K562 (cell line): ENCODE data around the gene SAP30BP. TPM values are rescaled to one million over a fixed set of nuclear protein-coding genes. Genes with fewer than 3 reads are reported as not detected.
A peak's percentile ranks its signal among the peaks of the same experiment; 100 is the strongest.

ENCODE experiments used
- ATAC-seq: fragments of 200-7000 bp; cut with Tn5 transposase; 3 replicates; pipeline ENCODE4 v1.9.1; 2020; ENCODE audit warnings: moderate library complexity
- BruUV-seq: library from RNA; stranded (reverse); fragments of 400-500 nt; replicated peaks from 2 replicates; lab custom pipeline; 2021; lab: Mats Ljungman, UMichigan
- CTCF ChIA-PET: fragments of 300-600 bp; formaldehyde crosslinking; extraction: SDS; loops from one replicate; lab custom pipeline; 2021; ENCODE audit warnings: low intra/inter-chr PET ratio; lab: Yijun Ruan, JAX
- POLR2A ChIA-PET: fragments of 300-600, 350-650 bp; sonication (Branson Sonifier 250); formaldehyde crosslinking; extraction: SDS; loops from one replicate; lab custom pipeline; 2021; ENCODE audit warnings: antibody characterized with exemption, inconsistent platforms; lab: Yijun Ruan, JAX
- DNase-seq, 4 experiments: peaks; one replicate each; pipeline versions ENCODE4 v3.0.0 to v3.0.0-alpha.2; 2011 to 2018; ENCODE audit warnings: low spot score in 3 of 4, mixed read lengths in 3 of 4; ENCODE audit errors: extremely low read depth in 1 of 4
- FAIRE-seq: peaks from 2 replicates; lab custom pipeline; 2011; peaks lifted over from hg19 to GRCh38; lab: Jason Lieb, UNC
- H2AFZ ChIP-seq: 2 replicates; pipeline ENCODE4 v1.6.0; 2011; ENCODE audit warnings: low read depth, low read length, control low read depth, inconsistent platforms
- H3K27ac ChIP-seq: fragments of 200-600 bp; 3 replicates; pipeline ENCODE4 v1.8.0; 2011; ENCODE audit warnings: low read depth, mild to moderate bottlenecking, control low read depth, inconsistent platforms, low read length, moderate library complexity, mixed read lengths; ENCODE audit errors: extremely low read depth
- H3K27me3 ChIP-seq, 2 experiments: fragments of 300-600 bp in 1 of 2; 2 replicates in 1 of 2; 3 replicates in 1 of 2; pipeline versions ENCODE4 v1.6.0 to v1.8.0; 2011; ENCODE audit warnings: inconsistent platforms in 2 of 2, low read length in 2 of 2, mild to moderate bottlenecking in 1 of 2, mixed read lengths in 1 of 2, moderate library complexity in 1 of 2; ENCODE audit not compliant: control insufficient read depth in 2 of 2, insufficient read depth in 2 of 2
- H3K36me3 ChIP-seq: fragments of 300-600 bp; 3 replicates; pipeline ENCODE4 v1.8.0; 2011; ENCODE audit warnings: mild to moderate bottlenecking, low read length, inconsistent platforms; ENCODE audit not compliant: control insufficient read depth, insufficient read depth
- H3K4me1 ChIP-seq, 2 experiments: fragments of 200-600 bp in 1 of 2; replicated peaks in 1 of 2; 2 replicates in 1 of 2; 3 replicates in 1 of 2; pipeline versions ENCODE4 v1.5.1 to v1.8.0; 2011; ENCODE audit warnings: inconsistent platforms in 2 of 2, low read length in 2 of 2, mild to moderate bottlenecking in 1 of 2, mixed read lengths in 1 of 2, moderate library complexity in 1 of 2; ENCODE audit not compliant: control insufficient read depth in 2 of 2, insufficient read depth in 2 of 2
- H3K4me2 ChIP-seq: 2 replicates; pipeline ENCODE4 v1.6.1; 2011; ENCODE audit warnings: low read length, control low read depth, inconsistent platforms, mixed read lengths; ENCODE audit not compliant: insufficient read depth
- H3K4me3 ChIP-seq: fragments of 200-600 bp; sonication (generic), shearing (Covaris generic); 2 replicates; pipeline ENCODE4 v1.5.1; 2016; ENCODE audit warnings: control low read depth, inconsistent platforms
- H3K79me2 ChIP-seq: fragments of 200-600 bp; 3 replicates; pipeline ENCODE4 v1.8.0; 2011; ENCODE audit warnings: low read length, inconsistent platforms; ENCODE audit not compliant: control insufficient read depth, insufficient read depth
- H3K9ac ChIP-seq, 2 experiments: 2 replicates each; pipeline versions ENCODE4 v1.6.0 to v1.6.1; 2011; ENCODE audit warnings: low read depth in 2 of 2, low read length in 2 of 2, control low read depth in 1 of 2, inconsistent platforms in 1 of 2, mild to moderate bottlenecking in 1 of 2, mixed read lengths in 1 of 2; ENCODE audit not compliant: insufficient read depth in 1 of 2
- H3K9me1 ChIP-seq: one replicate; pipeline ENCODE4 v1.6.0; 2011; ENCODE audit warnings: inconsistent platforms, mild to moderate bottlenecking, low read length, moderate library complexity; ENCODE audit not compliant: control insufficient read depth, insufficient read depth
- H3K9me3 ChIP-seq: replicated peaks from 2 replicates; pipeline ENCODE4 v1.5.1; 2011; ENCODE audit warnings: low read depth, low read length, inconsistent platforms; ENCODE audit not compliant: control insufficient read depth, insufficient read depth
- H4K20me1 ChIP-seq: replicated peaks from 2 replicates; pipeline ENCODE4 v1.6.1; 2011; ENCODE audit warnings: low read length, inconsistent platforms, mixed read lengths; ENCODE audit not compliant: control insufficient read depth, insufficient read depth
- CBX1 ChIP-seq: sonication (generic); IDR thresholded peaks from 2 replicates; pipeline ENCODE4 v1.6.1; 2016; ENCODE audit warnings: antibody characterized with exemption, low read depth, mild to moderate bottlenecking
- CREB1 ChIP-seq, 2 experiments: sonication (generic) in 1 of 2; formaldehyde crosslinking in 1 of 2; IDR thresholded peaks; 2 replicates each; pipeline versions ENCODE4 v1.6.1 to v1.8.0; 2012 to 2022; ENCODE audit warnings: inconsistent platforms in 1 of 2, mild to moderate bottlenecking in 1 of 2, missing genetic modification reagents in 1 of 2, moderate library complexity in 1 of 2
- DACH1 ChIP-seq: fragments of 450-650 bp; IDR thresholded peaks from 2 replicates; pipeline ENCODE4 v1.6.1; 2018; ENCODE audit not compliant: partially characterized antibody
- PCBP2 ChIP-seq: fragments of 200-400 bp; formaldehyde crosslinking; IDR thresholded peaks from 2 replicates; pipeline ENCODE4 v1.6.1; 2018; ENCODE audit warnings: low read length, low read depth, mild to moderate bottlenecking, moderate library complexity; ENCODE audit not compliant: poor library complexity, severe bottlenecking
- TCF7L2 ChIP-seq: fragments of 150-350 bp; IDR thresholded peaks from 2 replicates; pipeline ENCODE4 v1.6.1; 2016; ENCODE audit warnings: low read depth, mild to moderate bottlenecking, low read length, moderate library complexity
- ZC3H4 ChIP-seq: sonication (generic); formaldehyde crosslinking; IDR thresholded peaks from 2 replicates; pipeline ENCODE4 v1.9.0; 2021; ENCODE audit warnings: missing genetic modification reagents, borderline replicate concordance
- ZNF551 ChIP-seq: fragments of 250-450 bp; sonication (Bioruptor Pico); IDR thresholded peaks from 2 replicates; pipeline ENCODE4 v1.5.0; 2021; ENCODE audit warnings: mild to moderate bottlenecking, moderate library complexity
- WGBS: fragments of 100-300 bp; shearing (Covaris generic); methylation state at CpG from one replicate; pipeline ENCODE4 v1.1.6; 2016; ENCODE audit warnings: low coverage, mixed read lengths; ENCODE audit not compliant: insufficient coverage; ENCODE audit errors: missing lambda C conversion rate; 5-methylcytosine and 5-hydroxymethylcytosine counted together
- in situ Hi-C: fragments of 300-500 bp; cut with MboI; formaldehyde crosslinking; loops from 4 replicates; pipeline ENCODE4 v1.15.0; 2018; ENCODE audit warnings: inconsistent platforms, mixed read lengths
- intact Hi-C: fragments of 100-400 bp; cut with micrococcal nuclease; formaldehyde crosslinking; loops from 2 replicates; pipeline ENCODE4 v1.14.2; 2022
- polyA plus RNA-seq, 8 experiments: library from polyadenylated mRNA; depleted of rRNA in 4 of 8; stranded (reverse) in 5 of 8; unstranded in 3 of 8; fragments of >200 nt; fragmentation: Nextera tagmentation in 2 of 8; fragmentation: Illumina TruSeq in 1 of 8; extraction: Ambion mirVana in 2 of 8; extraction: Trizol in 1 of 8; gene quantifications; 2 replicates each; pipeline versions ENCODE4 v1.2.1 to v1.2.3, GENCODE V29; 2011 to 2014; ENCODE audit warnings: inconsistent platforms in 1 of 8, missing spikeins in 1 of 8
- total RNA-seq, 7 experiments: library from RNA; depleted of rRNA in 6 of 7; stranded (reverse); fragments of >200 nt in 6 of 7; fragmentation: Illumina TruSeq in 2 of 7; extraction: Trizol in 2 of 7; gene quantifications; 2 replicates each; pipeline versions ENCODE4 v1.2.1 to v1.2.3, GENCODE V29; 2011 to 2021; ENCODE audit warnings: low replicate concordance in 1 of 7
- TF ChIP-seq, protein P1 (sequence below): fragments of 450-650 bp; formaldehyde crosslinking; IDR thresholded peaks from 2 replicates; pipeline ENCODE4 v1.4.0; 2020; ENCODE audit warnings: mild to moderate bottlenecking, moderate library complexity

Gene SAP30BP
- total and polyA plus RNA-seq, 9 of the 15 experiments (the other 6 are each of a cell fraction or from before 2014, with no cell fraction given), result 45.3 to 154 (median 71.7) TPM

DNA sequence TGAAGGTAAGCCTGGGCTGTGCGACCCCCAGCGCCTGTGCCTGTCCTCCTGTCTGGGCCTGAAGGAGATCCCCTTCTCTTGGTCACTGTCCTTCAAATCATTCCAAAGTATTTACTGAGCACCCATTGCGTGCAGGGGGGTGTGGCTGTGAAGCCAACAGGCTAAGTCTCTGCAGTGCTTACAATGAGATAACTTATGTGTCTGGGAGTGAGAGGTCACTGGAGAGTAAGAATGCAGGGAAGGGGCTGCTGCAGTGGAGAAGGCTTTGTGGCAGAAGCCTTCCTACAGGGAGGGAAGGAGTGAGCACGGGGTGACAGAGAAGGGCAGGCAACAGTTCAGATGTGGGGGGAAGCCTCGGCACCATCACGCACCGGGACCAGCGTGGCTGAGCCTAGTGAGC is 45.1 kb upstream of the SAP30BP start:
- H3K36me3 ChIP-seq, result no peaks in the 10 kb centered on the region
- 6% methylated on average over 8 of the region's 8 CpGs for WGBS
- H3K9me1 ChIP-seq, result no peaks in the 10 kb centered on the region
- in situ Hi-C loops, result no loop called here
- H3K4me3 ChIP-seq, result no peak overlapping the region
- POLR2A ChIA-PET, result interaction anchor here (1.8 kb wide), 1 partner anchor 11 kb away, joined by 8 read pairs; the partner anchor contains the start of gene SMIM5
- BruUV-seq, result no TSS peak
- peaks cover 17% of the 10 kb centered on the region for H4K20me1 ChIP-seq
- FAIRE-seq (peak; percentile 11), DNase-seq (peak in 2 of 4 experiments; percentile 27 to 39)
- no peaks in the 10 kb centered on the region for H3K79me2 ChIP-seq
- H3K9me3 ChIP-seq, result no peaks in the 10 kb centered on the region
- H3K27ac ChIP-seq, result no peak overlapping the region
- TF ChIP-seq PCBP2, result no peak
- no peak for TF ChIP-seq CBX1
- no peak for TF ChIP-seq ZNF551 (CRISPR knock-in tag)
- no peak for TF ChIP-seq CREB1 (IDR thresholded peaks at IDR 0.05)
- no peak for TF ChIP-seq CREB1 (CRISPR knock-in tag; IDR thresholded peaks at IDR 0.05)
- no peak for TF ChIP-seq DACH1
- TF ChIP-seq TCF7L2, result no peak
- no peak for TF ChIP-seq ZC3H4 (CRISPR knock-in tag)
- TF ChIP-seq, protein P1, sequence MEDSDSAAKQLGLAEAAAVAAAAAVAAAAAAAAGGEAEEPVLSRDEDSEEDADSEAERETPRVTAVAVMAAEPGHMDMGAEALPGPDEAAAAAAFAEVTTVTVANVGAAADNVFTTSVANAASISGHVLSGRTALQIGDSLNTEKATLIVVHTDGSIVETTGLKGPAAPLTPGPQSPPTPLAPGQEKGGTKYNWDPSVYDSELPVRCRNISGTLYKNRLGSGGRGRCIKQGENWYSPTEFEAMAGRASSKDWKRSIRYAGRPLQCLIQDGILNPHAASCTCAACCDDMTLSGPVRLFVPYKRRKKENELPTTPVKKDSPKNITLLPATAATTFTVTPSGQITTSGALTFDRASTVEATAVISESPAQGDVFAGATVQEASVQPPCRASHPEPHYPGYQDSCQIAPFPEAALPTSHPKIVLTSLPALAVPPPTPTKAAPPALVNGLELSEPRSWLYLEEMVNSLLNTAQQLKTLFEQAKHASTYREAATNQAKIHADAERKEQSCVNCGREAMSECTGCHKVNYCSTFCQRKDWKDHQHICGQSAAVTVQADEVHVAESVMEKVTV (CRISPR knock-in tag), result no peak
- TF ChIP-seq, all 486 proteins: peak for 0
- CTCF ChIA-PET, result no interaction called here
- peaks cover 4 to 54% of the 10 kb centered on the region in 2 experiments; a peak in 3 of 5 replicates for H3K27me3 ChIP-seq
- H3K4me1 ChIP-seq, result peaks cover 0 to 72% of the 10 kb centered on the region in 2 experiments; a peak in 3 of 5 replicates
- H3K9ac ChIP-seq, result peak overlapping the region in 1 of 2 experiments; percentile 77; a peak in 2 of 4 replicates
- no peak overlapping the region for H2AFZ ChIP-seq
- H3K4me2 ChIP-seq, result no peak overlapping the region
- intact Hi-C loops, result no loop called here
- 0 out of 3 replicates have a peak, but pooled peaks have one; percentile 9 for ATAC-seq
